HG03196 (cell line): ENCODE measurements around the gene INPP5D.
"Not testable (repeated sequence)": the region's sequence is repeated elsewhere in the genome, so short reads cannot be mapped to it uniquely, and the experiment has no call there.

ENCODE experiments used
- ATAC-seq: cut with Tn5 transposase; IDR thresholded peaks from one replicate; pipeline ENCODE4 v1.9.1; 2021; ENCODE audit not compliant: unreplicated experiment

The INPP5D gene

GRCh38 chr2:233165895-233166661, 105.9 kb downstream of the INPP5D start:
- ATAC-seq = no peak

- ATAC-seq = no peak
These were observed 108.3 kb downstream of the INPP5D start for GRCh38 chr2:233168445-233168844.

- ATAC-seq = no peak
These were observed 108.8 kb downstream of the INPP5D start for GRCh38 chr2:233168919-233169318.

GRCh38 chr2:233171344-233171743, 111.2 kb downstream of the INPP5D start:
- no peak for ATAC-seq

- no peak for ATAC-seq
These were observed 113.0 kb downstream of the INPP5D start for GRCh38 chr2:233173115-233173514.

- ATAC-seq = no peak
These were observed 114.0 kb downstream of the INPP5D start for GRCh38 chr2:233174137-233174536.

GRCh38 chr2:233178994-233179847, 119.1 kb downstream of the INPP5D start:
- no peak for ATAC-seq

GRCh38 chr2:233179848-233180366, 119.8 kb downstream of the INPP5D start:
- no peak for ATAC-seq

- ATAC-seq = no peak
These were observed 123.8 kb downstream of the INPP5D start for GRCh38 chr2:233183869-233184418.

- ATAC-seq = no peak
These were observed 124.5 kb downstream of the INPP5D start for GRCh38 chr2:233184669-233185068.

- no peak for ATAC-seq
These were observed 125.2 kb downstream of the INPP5D start for GRCh38 chr2:233185330-233185729.

GRCh38 chr2:233185963-233186362, 125.8 kb downstream of the INPP5D start:
- ATAC-seq = no peak

- ATAC-seq = no peak
These were observed 126.7 kb downstream of the INPP5D start for GRCh38 chr2:233186851-233187250.

GRCh38 chr2:233189025-233189424, 128.9 kb downstream of the INPP5D start:
- ATAC-seq = no peak

- not testable (repeated sequence) for ATAC-seq
These were observed 130.9 kb downstream of the INPP5D start for GRCh38 chr2:233191016-233191415.

GRCh38 chr2:233193738-233194137, 133.6 kb downstream of the INPP5D start:
- no peak for ATAC-seq

GRCh38 chr2:233195027-233195426, 134.9 kb downstream of the INPP5D start:
- no peak for ATAC-seq

- ATAC-seq = no peak
These were observed 136.9 kb downstream of the INPP5D start for GRCh38 chr2:233197022-233197421.

GRCh38 chr2:233198026-233198425, 137.9 kb downstream of the INPP5D start:
- no peak for ATAC-seq

GRCh38 chr2:233199870-233200269, 139.7 kb downstream of the INPP5D start:
- ATAC-seq = no peak

GRCh38 chr2:233200790-233201189, 140.6 kb downstream of the INPP5D start:
- ATAC-seq = not testable (repeated sequence)
